ENCODE results near the gene NUP205.
A peak's percentile ranks its signal among the peaks of the same experiment; 100 is the strongest.

NUP205 gene

GRCh38 chr7:135557455-135558336 is at the start of gene NUP205:
Gene NUP205, plus strand, starts transcription at chr7:135557917. Its CDS starts 28 bp downstream, at chr7:135557945.
- peak; percentile 86 for DNase-seq

- peak; percentile 42 for DNase-seq
Observed at GRCh38 chr7:135508883-135509588, 48.7 kb upstream of the NUP205 start.

- no peak for DNase-seq
Observed at GRCh38 chr7:135509589-135509838, 48.2 kb upstream of the NUP205 start.

GRCh38 chr7:135509839-135510591 is 47.7 kb upstream of the NUP205 start, which contains the start of gene CNOT4:
Gene CNOT4, minus strand, starts transcription at chr7:135510102. Its CDS starts 71,771 bp downstream, at chr7:135438331.
- DNase-seq = peak; percentile 97

GRCh38 chr7:135510592-135511183 is 47.0 kb upstream of the NUP205 start:
- DNase-seq = no peak

- peak; percentile 77 for DNase-seq
Observed at GRCh38 chr7:135512135-135512887, 45.4 kb upstream of the NUP205 start.

- no peak for DNase-seq
Observed at GRCh38 chr7:135514856-135515255, 42.9 kb upstream of the NUP205 start.

- no peak for DNase-seq
Observed at GRCh38 chr7:135517060-135517459, 40.7 kb upstream of the NUP205 start.

GRCh38 chr7:135518748-135519147 is 39.0 kb upstream of the NUP205 start:
- DNase-seq = no peak

- no peak for DNase-seq
Observed at GRCh38 chr7:135519233-135519688, 38.5 kb upstream of the NUP205 start.

- no peak for DNase-seq
Observed at GRCh38 chr7:135519871-135520270, 37.8 kb upstream of the NUP205 start.

GRCh38 chr7:135522509-135522908 is 35.2 kb upstream of the NUP205 start:
- DNase-seq = no peak

GRCh38 chr7:135523146-135523545 is 34.6 kb upstream of the NUP205 start:
- no peak for DNase-seq

- no peak for DNase-seq
Observed at GRCh38 chr7:135525426-135525825, 32.3 kb upstream of the NUP205 start.

- no peak for DNase-seq
Observed at GRCh38 chr7:135527025-135527424, 30.7 kb upstream of the NUP205 start.

- DNase-seq = no peak
Observed at GRCh38 chr7:135536150-135536549, 21.6 kb upstream of the NUP205 start.

GRCh38 chr7:135537453-135537852 is 20.3 kb upstream of the NUP205 start:
- DNase-seq = no peak

- no peak for DNase-seq
Observed at GRCh38 chr7:135537905-135538304, 19.8 kb upstream of the NUP205 start.

GRCh38 chr7:135538376-135538775 is 19.3 kb upstream of the NUP205 start:
- no peak for DNase-seq

GRCh38 chr7:135539629-135540028 is 18.1 kb upstream of the NUP205 start:
- DNase-seq = no peak

- no peak for DNase-seq
Observed at GRCh38 chr7:135541029-135541428, 16.7 kb upstream of the NUP205 start.

- DNase-seq = no peak
Observed at GRCh38 chr7:135550196-135550595, 7.5 kb upstream of the NUP205 start.
